ENCODE data around the gene PACRG. TPM values are rescaled to one million over a fixed set of nuclear protein-coding genes. Genes with fewer than 3 reads are reported as not detected.
A peak's percentile ranks its signal among the peaks of the same experiment; 100 is the strongest.

Gene PACRG
- total RNA-seq, 1 donor from 2014 or later: 2.9 TPM

- no peak for DNase-seq (ENCODE audit: low read depth)
Measured at GRCh38 chr6:163263196-163263595, 535.4 kb downstream of the PACRG start.

DNA sequence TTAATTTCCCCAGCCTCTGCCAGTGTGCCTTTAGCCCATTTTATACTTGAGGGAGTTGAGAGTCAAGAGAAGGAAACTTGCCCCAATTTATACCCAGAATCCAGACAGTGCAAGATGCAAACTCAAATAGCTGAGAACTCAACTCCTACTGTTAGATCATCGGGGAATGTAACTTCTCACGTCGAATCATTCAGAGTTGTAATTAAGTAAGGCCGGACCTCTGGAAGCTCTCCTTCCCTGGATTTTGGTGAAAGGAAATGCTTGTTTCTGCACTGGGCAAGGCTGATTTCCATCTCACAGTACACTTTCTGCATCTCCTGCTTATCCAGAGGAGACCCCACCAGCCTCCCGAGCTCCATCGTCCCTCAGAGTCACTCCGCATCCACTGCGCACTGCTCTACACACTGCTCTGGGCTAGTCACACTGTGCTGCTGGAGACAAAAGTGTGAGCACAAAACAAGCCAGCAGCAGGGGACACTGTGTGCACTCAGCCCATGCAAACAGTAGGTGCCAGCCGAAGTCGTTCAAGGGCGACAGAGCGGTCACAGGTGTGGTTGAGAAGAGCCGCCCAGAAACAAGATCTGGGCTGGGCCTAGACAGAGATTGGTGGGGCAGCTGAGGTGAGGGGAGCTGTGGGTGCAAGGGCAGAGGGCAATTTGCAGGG, 536.4 kb downstream of the PACRG start:
- DNase-seq (ENCODE audit: low read depth): no peak

- DNase-seq (ENCODE audit: low read depth): no peak
Measured at GRCh38 chr6:163264662-163265035, 536.9 kb downstream of the PACRG start.

- no peak for DNase-seq (ENCODE audit: low read depth)
Measured at GRCh38 chr6:163281634-163282033, 553.9 kb downstream of the PACRG start.

DNA sequence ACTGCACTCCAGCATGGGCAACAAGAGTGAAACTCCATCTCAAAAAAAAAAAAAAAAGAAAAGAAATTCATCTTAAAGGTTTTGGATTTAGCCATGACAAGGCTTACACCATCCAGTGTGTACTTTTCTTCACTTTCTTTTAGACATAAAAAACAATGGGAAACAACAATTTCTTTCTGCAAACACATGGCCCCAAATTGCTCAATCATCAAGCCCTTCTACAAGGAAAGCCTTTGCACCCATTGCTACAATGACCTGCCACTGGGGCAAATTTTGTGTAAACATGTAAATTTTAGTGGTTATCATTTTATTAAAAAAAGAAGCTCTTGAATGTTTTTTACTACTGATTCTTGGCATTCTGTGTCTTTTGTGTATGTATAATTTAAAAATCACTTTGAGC, 554.9 kb downstream of the PACRG start:
- no peak for DNase-seq (ENCODE audit: low read depth)

DNA sequence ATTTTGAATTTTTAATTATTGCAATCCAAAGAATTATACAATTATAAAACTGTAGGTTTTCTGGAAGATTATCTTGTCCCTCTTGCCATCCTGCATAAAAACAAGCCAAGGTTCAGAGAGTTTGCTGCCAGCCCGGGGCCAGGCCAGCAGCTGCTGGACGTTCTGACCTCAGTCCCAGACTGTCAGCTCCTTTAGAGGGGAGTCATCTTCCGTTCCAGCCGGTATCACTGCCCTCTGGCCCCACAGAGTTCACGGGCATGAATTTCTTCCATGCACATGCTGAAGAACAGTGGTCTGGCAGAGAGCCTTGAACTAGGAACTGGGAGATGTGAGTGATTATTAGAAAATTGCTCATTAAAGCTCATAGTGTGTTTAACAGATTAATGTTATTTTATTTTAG, 556.4 kb downstream of the PACRG start:
- peak; percentile 73 for DNase-seq (ENCODE audit: low read depth)

- DNase-seq (ENCODE audit: low read depth): no peak
Measured at GRCh38 chr6:163285691-163286090, 557.9 kb downstream of the PACRG start.

DNA sequence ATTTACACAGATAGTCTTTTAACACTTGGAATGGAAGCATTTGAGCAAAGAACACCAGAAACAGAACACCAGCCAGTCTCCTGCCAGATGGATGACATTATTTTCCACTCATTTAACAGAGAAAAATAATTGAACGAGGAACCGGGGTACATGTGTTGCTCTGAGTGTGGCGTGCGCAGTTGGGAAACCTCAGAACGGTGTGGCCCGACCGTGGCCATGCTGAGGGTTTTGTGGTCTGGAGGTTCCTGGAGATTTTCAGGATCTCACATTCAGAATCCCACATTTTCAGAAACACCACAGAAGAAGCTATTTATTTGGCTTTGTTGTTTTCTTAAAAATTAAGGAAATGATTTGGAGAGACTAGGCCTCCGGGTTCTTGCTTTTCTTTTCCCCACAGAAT, 559.9 kb downstream of the PACRG start:
- DNase-seq (ENCODE audit: low read depth): peak; percentile 12

GRCh38 chr6:163288066-163288465, 560.3 kb downstream of the PACRG start:
- peak; percentile 9 for DNase-seq (ENCODE audit: low read depth)

GRCh38 chr6:163288915-163289314, 561.1 kb downstream of the PACRG start:
- DNase-seq (ENCODE audit: low read depth): peak; percentile 58

DNA sequence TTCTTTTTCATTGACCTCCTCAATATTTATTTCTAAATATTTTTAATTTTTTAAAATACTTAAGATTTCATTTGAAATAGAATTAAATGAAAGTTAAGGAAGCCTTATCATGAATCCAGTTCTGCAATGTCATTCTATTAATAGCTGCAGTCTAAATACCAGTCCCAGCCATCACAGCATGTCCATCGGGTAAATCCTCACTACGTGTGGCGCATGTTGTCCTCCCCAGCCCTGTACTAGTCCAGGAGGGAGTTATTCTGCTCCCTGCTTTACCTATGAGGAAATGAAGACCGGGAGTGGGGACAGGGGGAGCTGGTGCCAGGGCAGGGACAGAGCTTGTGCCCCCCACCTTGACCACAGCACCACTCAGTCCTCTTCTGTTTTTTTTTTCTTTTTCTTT, 561.7 kb downstream of the PACRG start:
- DNase-seq (ENCODE audit: low read depth): no peak

GRCh38 chr6:163290545-163291274, 562.9 kb downstream of the PACRG start:
- peak; percentile 13 for DNase-seq (ENCODE audit: low read depth)

GRCh38 chr6:163291622-163292021, 563.8 kb downstream of the PACRG start:
- DNase-seq (ENCODE audit: low read depth): no peak

GRCh38 chr6:163293286-163293685, 565.5 kb downstream of the PACRG start:
- peak; percentile 61 for DNase-seq (ENCODE audit: low read depth)

DNA sequence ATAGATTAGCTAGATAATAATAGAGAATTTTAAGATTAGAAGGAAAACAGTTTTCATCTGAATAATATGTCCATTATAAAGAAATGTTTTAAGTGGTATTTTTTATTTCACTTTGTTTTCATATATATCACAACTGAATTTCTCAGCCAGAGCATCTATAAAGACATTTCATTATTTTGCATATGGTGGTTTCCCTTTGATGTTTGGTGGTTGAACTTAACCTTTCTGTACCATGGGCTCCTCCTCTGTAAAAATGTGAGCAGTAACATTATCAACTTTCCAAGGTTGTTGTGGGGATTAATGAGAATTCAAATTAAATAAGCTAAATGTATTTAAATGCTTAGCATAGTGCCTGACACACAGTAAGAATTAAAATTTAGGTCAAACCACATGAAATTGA, 567.0 kb downstream of the PACRG start:
- DNase-seq (ENCODE audit: low read depth): no peak

- peak; percentile 76 for DNase-seq (ENCODE audit: low read depth)
Measured at GRCh38 chr6:163296835-163297519, 569.2 kb downstream of the PACRG start.

- no peak for DNase-seq (ENCODE audit: low read depth)
Measured at GRCh38 chr6:163298079-163298830, 570.5 kb downstream of the PACRG start.

GRCh38 chr6:163300838-163301237, 573.1 kb downstream of the PACRG start:
- no peak for DNase-seq (ENCODE audit: low read depth)

DNA sequence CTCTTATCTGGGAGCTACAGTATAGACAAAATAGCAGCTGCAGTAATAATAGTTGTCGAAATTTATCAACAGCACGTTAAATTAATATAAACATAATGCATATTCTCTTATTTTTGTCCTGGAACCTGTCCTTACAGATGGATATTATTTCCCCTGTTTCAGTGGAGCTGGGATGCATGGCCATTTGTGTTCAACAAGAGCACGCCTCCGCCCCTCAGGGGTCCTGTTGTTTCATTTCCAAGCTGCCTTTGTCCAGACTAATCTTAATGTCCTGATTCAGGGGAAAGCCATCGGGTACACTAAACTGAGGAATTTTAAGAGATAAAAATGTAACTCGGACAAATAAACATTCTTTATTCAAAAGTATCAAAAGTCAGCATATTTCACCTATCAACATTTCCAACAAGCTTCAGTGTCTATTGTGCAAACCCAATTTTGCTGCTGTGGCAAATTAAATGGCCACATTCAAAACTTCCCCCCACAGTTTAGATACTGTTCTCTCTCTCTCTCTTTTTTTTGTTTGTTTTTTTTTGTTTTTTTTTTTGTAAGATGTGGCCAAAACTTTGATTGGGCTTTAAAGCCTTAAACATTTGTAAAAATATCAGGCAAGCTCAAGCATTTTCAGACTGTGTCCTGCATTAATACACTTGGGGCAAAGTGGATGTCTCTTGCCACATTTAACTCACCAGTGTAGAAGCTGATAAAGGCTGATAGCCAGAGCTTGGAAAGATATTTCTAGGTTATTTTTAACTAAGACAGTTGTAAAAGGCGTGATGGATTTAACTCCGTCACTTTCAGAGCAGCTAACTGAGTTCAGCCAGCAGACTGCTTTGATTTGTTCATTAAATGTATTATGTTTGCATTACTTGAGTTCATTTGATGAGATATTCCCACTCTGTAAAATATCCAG, 574.2 kb downstream of the PACRG start:
- DNase-seq (ENCODE audit: low read depth): peak; percentile 13

DNA sequence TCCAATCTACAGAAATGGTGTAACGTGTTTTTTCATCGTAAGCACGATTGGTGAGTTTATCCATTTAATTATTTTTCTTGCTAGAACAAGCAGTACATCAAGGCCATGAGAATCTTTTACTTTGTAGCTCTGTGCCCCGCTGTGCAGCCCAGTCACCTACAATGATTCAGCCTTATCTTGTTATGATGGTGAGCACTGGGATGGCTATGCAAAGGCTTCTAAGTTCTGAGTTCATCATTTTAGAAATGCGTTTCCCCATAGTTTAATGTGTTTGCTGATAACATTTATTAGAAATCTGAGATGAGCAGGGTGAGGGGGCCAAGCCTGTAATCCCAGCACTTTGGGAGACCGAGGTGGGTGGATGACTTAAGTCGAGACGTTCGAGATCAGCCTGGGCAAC, 575.0 kb downstream of the PACRG start:
- no peak for DNase-seq (ENCODE audit: low read depth)

GRCh38 chr6:163306000-163306399, 578.2 kb downstream of the PACRG start:
- peak; percentile 22 for DNase-seq (ENCODE audit: low read depth)
